ENCODE data around the gene UNC80. TPM values are rescaled to one million over a fixed set of nuclear protein-coding genes. Genes with fewer than 3 reads are reported as not detected.

UNC80 gene
- total and polyA plus RNA-seq, 2 experiments from 2014 or later = not detected

- 33% methylated on average over 3 of the region's 3 CpGs for WGBS, 2 experiments (ENCODE audit: low coverage in 1 of 2, low lambda C conversion rate in 2 of 2, missing lambda C conversion rate in 2 of 2)
Measured at GRCh38 chr2:209823484-209823883, 51.9 kb downstream of the UNC80 start.

GRCh38 chr2:209824391-209824790 lies 52.8 kb downstream of the UNC80 start:
- TF ChIP-seq EZH2 (IDR thresholded peaks at IDR 0.05; ENCODE audit: insufficient read depth, poor library complexity, severe bottlenecking) (no peak), EZH2phosphoT487 (IDR thresholded peaks at IDR 0.05; ENCODE audit: insufficient read depth, low read depth) (no peak)
- WGBS, 2 experiments (ENCODE audit: low coverage in 1 of 2, low lambda C conversion rate in 2 of 2, missing lambda C conversion rate in 2 of 2) = 13 to 19% methylated on average over 1 of the region's 1 CpG
- Histone ChIP-seq H3F3A (ENCODE audit: insufficient read depth) (no peaks in the 10 kb centered on the region), H3K9me2 (ENCODE audit: insufficient read depth) (no peaks in the 10 kb centered on the region), H3K79me2 (ENCODE audit: insufficient read depth) (no peaks in the 10 kb centered on the region), H3K4me2 (ENCODE audit: unreplicated experiment) (no peak overlapping the region), H3K4me3 (no peak overlapping the region), H3K27me3 (replicated peaks; ENCODE audit: insufficient read depth) (no peaks in the 10 kb centered on the region), H3K36me3 (ENCODE audit: low read depth) (no peaks in the 10 kb centered on the region), H3K27ac (no peak overlapping the region), H4K20me1 (ENCODE audit: insufficient read depth) (no peaks in the 10 kb centered on the region), H3K4me1 (ENCODE audit: insufficient read depth) (no peaks in the 10 kb centered on the region), H2AFZ (no peak overlapping the region), H3K9ac (no peak overlapping the region), H3K9me3 (ENCODE audit: low read depth) (no peaks in the 10 kb centered on the region)
- in situ Hi-C loops (cut with MboI) = no loop called here
- no peak for DNase-seq

More at GRCh38 chr2:209823484-209823883, 51.9 kb downstream of the UNC80 start:
- TF ChIP-seq EZH2phosphoT487 (IDR thresholded peaks at IDR 0.05; ENCODE audit: insufficient read depth, low read depth) (no peak), EZH2 (IDR thresholded peaks at IDR 0.05; ENCODE audit: insufficient read depth, poor library complexity, severe bottlenecking) (no peak)
- in situ Hi-C loops (cut with MboI) = no loop called here
- H3K27me3 ChIP-seq (replicated peaks; ENCODE audit: insufficient read depth) = no peaks in the 10 kb centered on the region
- no peaks in the 10 kb centered on the region for H3K79me2 ChIP-seq (ENCODE audit: insufficient read depth)
- no peak overlapping the region for H3K4me2 ChIP-seq (ENCODE audit: unreplicated experiment)
- H3K4me3 ChIP-seq = no peak overlapping the region
- H4K20me1 ChIP-seq (ENCODE audit: insufficient read depth) = no peaks in the 10 kb centered on the region
- DNase-seq = no peak
- H3F3A ChIP-seq (ENCODE audit: insufficient read depth) = no peaks in the 10 kb centered on the region
- no peaks in the 10 kb centered on the region for H3K36me3 ChIP-seq (ENCODE audit: low read depth)
- no peak overlapping the region for H3K27ac ChIP-seq
- no peaks in the 10 kb centered on the region for H3K9me3 ChIP-seq (ENCODE audit: low read depth)
- H3K4me1 ChIP-seq (ENCODE audit: insufficient read depth) = no peaks in the 10 kb centered on the region
- H2AFZ ChIP-seq = no peak overlapping the region
- no peak overlapping the region for H3K9ac ChIP-seq
- H3K9me2 ChIP-seq (ENCODE audit: insufficient read depth) = no peaks in the 10 kb centered on the region

GRCh38 chr2:209830722-209831465 lies 59.3 kb downstream of the UNC80 start:
- Histone ChIP-seq H3K9me2 (ENCODE audit: insufficient read depth) (no peaks in the 10 kb centered on the region), H3K9ac (no peak overlapping the region), H3K79me2 (ENCODE audit: insufficient read depth) (no peaks in the 10 kb centered on the region), H3K4me2 (ENCODE audit: unreplicated experiment) (no peak overlapping the region), H3K4me1 (ENCODE audit: insufficient read depth) (no peaks in the 10 kb centered on the region), H2AFZ (no peak overlapping the region), H3K36me3 (ENCODE audit: low read depth) (no peaks in the 10 kb centered on the region), H4K20me1 (ENCODE audit: insufficient read depth) (no peaks in the 10 kb centered on the region), H3K9me3 (ENCODE audit: low read depth) (no peaks in the 10 kb centered on the region), H3K27me3 (replicated peaks; ENCODE audit: insufficient read depth) (no peaks in the 10 kb centered on the region), H3K4me3 (no peak overlapping the region), H3K27ac (no peak overlapping the region), H3F3A (ENCODE audit: insufficient read depth) (no peaks in the 10 kb centered on the region)
- in situ Hi-C loops (cut with MboI) = no loop called here
- TF ChIP-seq EZH2phosphoT487 (IDR thresholded peaks at IDR 0.05; ENCODE audit: insufficient read depth, low read depth) (no peak), EZH2 (IDR thresholded peaks at IDR 0.05; ENCODE audit: insufficient read depth, poor library complexity, severe bottlenecking) (no peak)
- DNase-seq = no peak
- WGBS, 2 experiments (ENCODE audit: low coverage in 1 of 2, low lambda C conversion rate in 2 of 2, missing lambda C conversion rate in 2 of 2) = 42 to 51% methylated on average over 4 of the region's 4 CpGs

- 30 to 31% methylated on average over 5 of the region's 5 CpGs for WGBS, 2 experiments (ENCODE audit: low coverage in 1 of 2, low lambda C conversion rate in 2 of 2, missing lambda C conversion rate in 2 of 2)
- no peaks in the 10 kb centered on the region for H4K20me1 ChIP-seq (ENCODE audit: insufficient read depth)
- no peak for DNase-seq
- in situ Hi-C loops (cut with MboI) = no loop called here
- no peak for TF ChIP-seq EZH2phosphoT487 (IDR thresholded peaks at IDR 0.05; ENCODE audit: insufficient read depth, low read depth)
- no peak for TF ChIP-seq EZH2 (IDR thresholded peaks at IDR 0.05; ENCODE audit: insufficient read depth, poor library complexity, severe bottlenecking)
- H3K27ac ChIP-seq = no peak overlapping the region
- H3K4me3 ChIP-seq = no peak overlapping the region
- no peaks in the 10 kb centered on the region for H3K27me3 ChIP-seq (replicated peaks; ENCODE audit: insufficient read depth)
- no peaks in the 10 kb centered on the region for H3K79me2 ChIP-seq (ENCODE audit: insufficient read depth)
- H3F3A ChIP-seq (ENCODE audit: insufficient read depth) = no peaks in the 10 kb centered on the region
- H3K9ac ChIP-seq = no peak overlapping the region
- H3K4me2 ChIP-seq (ENCODE audit: unreplicated experiment) = no peak overlapping the region
- no peaks in the 10 kb centered on the region for H3K36me3 ChIP-seq (ENCODE audit: low read depth)
- no peaks in the 10 kb centered on the region for H3K9me2 ChIP-seq (ENCODE audit: insufficient read depth)
- H2AFZ ChIP-seq = no peak overlapping the region
- no peaks in the 10 kb centered on the region for H3K9me3 ChIP-seq (ENCODE audit: low read depth)
- no peaks in the 10 kb centered on the region for H3K4me1 ChIP-seq (ENCODE audit: insufficient read depth)
Measured at GRCh38 chr2:209834767-209835166, 63.1 kb downstream of the UNC80 start.

Data from GM23248 (cell line).